Liver (tissue), 9 donors: ENCODE measurements around the gene ADCY4. TPM values are rescaled to one million over a fixed set of nuclear protein-coding genes. Genes with fewer than 3 reads are reported as not detected.

ENCODE experiments used
- DNase-seq: peaks from one replicate; pipeline ENCODE4 v3.0.0-alpha.2; 2017; ENCODE audit warnings: low spot score
- H3K27ac ChIP-seq, 2 donors: one replicate each; pipeline ENCODE4 v1.7.0; 2013; ENCODE audit warnings: inconsistent platforms in 2 of 2, low read length in 2 of 2, control low read depth in 1 of 2, low read depth in 1 of 2, mild to moderate bottlenecking in 1 of 2
- H3K27me3 ChIP-seq, 4 donors: one replicate each; pipeline versions ENCODE4 v1.6.1 to v1.7.0; 2013; ENCODE audit warnings: low read length in 3 of 4, inconsistent platforms in 1 of 4, mild to moderate bottlenecking in 1 of 4, moderate library complexity in 1 of 4; ENCODE audit not compliant: control insufficient read depth in 4 of 4, insufficient read depth in 4 of 4
- H3K36me3 ChIP-seq, 4 donors: one replicate each; pipeline versions ENCODE4 v1.6.1 to v1.7.0; 2013; ENCODE audit warnings: low read length in 3 of 4, mild to moderate bottlenecking in 3 of 4, low read depth in 1 of 4, moderate library complexity in 1 of 4; ENCODE audit not compliant: control insufficient read depth in 4 of 4, insufficient read depth in 3 of 4
- H3K4me1 ChIP-seq, 4 donors: one replicate each; pipeline versions ENCODE4 v1.6.1 to v1.7.0; 2013; ENCODE audit warnings: low read length in 3 of 4, mild to moderate bottlenecking in 3 of 4, moderate library complexity in 1 of 4; ENCODE audit not compliant: control insufficient read depth in 4 of 4, insufficient read depth in 4 of 4
- H3K4me3 ChIP-seq, 3 donors: one replicate each; pipeline versions ENCODE4 v1.6.1 to v1.7.0; 2013; ENCODE audit warnings: low read length in 3 of 3, control low read depth in 1 of 3, low read depth in 1 of 3, mild to moderate bottlenecking in 1 of 3
- H3K9ac ChIP-seq, 2 donors: one replicate each; pipeline ENCODE4 v1.7.0; 2013; ENCODE audit warnings: low read length in 2 of 2, mild to moderate bottlenecking in 2 of 2, moderate library complexity in 2 of 2, control low read depth in 1 of 2, low read depth in 1 of 2
- H3K9me3 ChIP-seq, 4 donors: one replicate each; pipeline versions ENCODE4 v1.6.1 to v1.7.0; 2013; ENCODE audit warnings: low read length in 3 of 4; ENCODE audit not compliant: control insufficient read depth in 4 of 4
- CTCF ChIP-seq: fragments of 150-350 bp; IDR thresholded peaks from 2 replicates; pipeline ENCODE4 v1.5.1; 2017; ENCODE audit warnings: improper control_type of control experiment, low read depth, low read length; ENCODE audit not compliant: missing input control
- EGR1 ChIP-seq, 2 donors: IDR thresholded peaks; 2 replicates each; pipeline ENCODE4 v1.6.1; 2016 to 2018; ENCODE audit warnings: antibody characterized with exemption in 2 of 2, low read depth in 2 of 2
- GABPA ChIP-seq, 2 donors: IDR thresholded peaks in 1 of 2; conservative IDR thresholded peaks in 1 of 2; 2 replicates each; pipeline ENCODE4 v1.6.1; 2016; ENCODE audit warnings: antibody characterized with exemption in 2 of 2, mild to moderate bottlenecking in 1 of 2, moderate library complexity in 1 of 2
- HNF4A ChIP-seq, 2 donors: conservative IDR thresholded peaks; 2 replicates each; pipeline ENCODE4 v1.6.1; 2016; ENCODE audit warnings: antibody characterized with exemption in 2 of 2, mild to moderate bottlenecking in 2 of 2
- HNF4G ChIP-seq: IDR thresholded peaks from 2 replicates; pipeline ENCODE4 v1.6.1; 2016; ENCODE audit warnings: antibody characterized with exemption
- JUND ChIP-seq, 2 donors: IDR thresholded peaks; 2 replicates each; pipeline ENCODE4 v1.6.1; 2016; ENCODE audit warnings: antibody characterized with exemption in 2 of 2
- RAD21 ChIP-seq, 2 donors: IDR thresholded peaks; 2 replicates each; pipeline ENCODE4 v1.6.1; 2016; ENCODE audit warnings: antibody characterized with exemption in 2 of 2, mild to moderate bottlenecking in 2 of 2
- RXRA ChIP-seq, 2 donors: IDR thresholded peaks; 2 replicates each; pipeline ENCODE4 v1.6.1; 2017 to 2018; ENCODE audit warnings: antibody characterized with exemption in 2 of 2, mild to moderate bottlenecking in 1 of 2
- SP1 ChIP-seq: IDR thresholded peaks from 2 replicates; pipeline ENCODE4 v1.6.1; 2018; ENCODE audit warnings: antibody characterized with exemption, mild to moderate bottlenecking
- TAF1 ChIP-seq: conservative IDR thresholded peaks from 2 replicates; pipeline ENCODE4 v1.6.1; 2016; ENCODE audit warnings: antibody characterized with exemption, mild to moderate bottlenecking
- YY1 ChIP-seq: IDR thresholded peaks from 2 replicates; pipeline ENCODE4 v1.6.1; 2016; ENCODE audit warnings: antibody characterized with exemption, mild to moderate bottlenecking
- WGBS: extraction: QIAGEN DNeasy Blood & Tissue Kit; methylation state at CpG from one replicate; pipeline ENCODE4 v1.1.7; 2013; 5-methylcytosine and 5-hydroxymethylcytosine counted together
- polyA plus RNA-seq, 2 donors: library from polyadenylated mRNA; stranded (reverse) in 1 of 2; unstranded in 1 of 2; fragments of 200-250 nt in 1 of 2; fragments of >200 nt in 1 of 2; fragmentation: Nextera tagmentation in 1 of 2; extraction: Ambion mirVana in 1 of 2; gene quantifications; one replicate each; pipeline versions ENCODE4 v1.2.1 to v1.2.3, GENCODE V29; 2013 to 2015
- total RNA-seq, 2 donors: library from RNA; depleted of rRNA; stranded (reverse); fragments of >200 nt; gene quantifications; one replicate each; pipeline ENCODE4 v1.2.3, GENCODE V29; 2014
- TF ChIP-seq, protein P1 (sequence below): IDR thresholded peaks from 2 replicates; pipeline ENCODE4 v1.6.1; 2016; ENCODE audit warnings: antibody characterized with exemption, mild to moderate bottlenecking
- donor health status: healthy.
- donor health status: healthy.
- donor health status: healthy.
- donor health status: healthy.
- donor health status: healthy.

ADCY4 gene
- total and polyA plus RNA-seq, 4 donors = 2.2 to 7.2 (median 4.0) TPM

- WGBS = 88% methylated on average over 11 of the region's 11 CpGs
- Histone ChIP-seq H3K4me1 (peaks cover 0 to 17% (median 8%) of the 10 kb centered on the region in 4 donors), H3K27ac (peak overlapping the region in 1 of 2 donors; percentile 19), H3K4me3 (no peak overlapping the region), H3K9ac (no peak overlapping the region), H3K36me3 (no peaks in the 10 kb centered on the region), H3K9me3 (no peaks in the 10 kb centered on the region), H3K27me3 (no peaks in the 10 kb centered on the region)
- no peak for DNase-seq
- TF ChIP-seq TAF1 (no peak), SP1 (no peak), EGR1 (IDR thresholded peaks at IDR 0.05; ENCODE audit: low read depth in 2 of 2) (no peak), YY1 (no peak), JUND (IDR thresholded peaks at IDR 0.05) (no peak), HNF4G (no peak), HNF4A (conservative IDR thresholded peaks at IDR 0.05) (no peak)
- TF ChIP-seq, protein P1, sequence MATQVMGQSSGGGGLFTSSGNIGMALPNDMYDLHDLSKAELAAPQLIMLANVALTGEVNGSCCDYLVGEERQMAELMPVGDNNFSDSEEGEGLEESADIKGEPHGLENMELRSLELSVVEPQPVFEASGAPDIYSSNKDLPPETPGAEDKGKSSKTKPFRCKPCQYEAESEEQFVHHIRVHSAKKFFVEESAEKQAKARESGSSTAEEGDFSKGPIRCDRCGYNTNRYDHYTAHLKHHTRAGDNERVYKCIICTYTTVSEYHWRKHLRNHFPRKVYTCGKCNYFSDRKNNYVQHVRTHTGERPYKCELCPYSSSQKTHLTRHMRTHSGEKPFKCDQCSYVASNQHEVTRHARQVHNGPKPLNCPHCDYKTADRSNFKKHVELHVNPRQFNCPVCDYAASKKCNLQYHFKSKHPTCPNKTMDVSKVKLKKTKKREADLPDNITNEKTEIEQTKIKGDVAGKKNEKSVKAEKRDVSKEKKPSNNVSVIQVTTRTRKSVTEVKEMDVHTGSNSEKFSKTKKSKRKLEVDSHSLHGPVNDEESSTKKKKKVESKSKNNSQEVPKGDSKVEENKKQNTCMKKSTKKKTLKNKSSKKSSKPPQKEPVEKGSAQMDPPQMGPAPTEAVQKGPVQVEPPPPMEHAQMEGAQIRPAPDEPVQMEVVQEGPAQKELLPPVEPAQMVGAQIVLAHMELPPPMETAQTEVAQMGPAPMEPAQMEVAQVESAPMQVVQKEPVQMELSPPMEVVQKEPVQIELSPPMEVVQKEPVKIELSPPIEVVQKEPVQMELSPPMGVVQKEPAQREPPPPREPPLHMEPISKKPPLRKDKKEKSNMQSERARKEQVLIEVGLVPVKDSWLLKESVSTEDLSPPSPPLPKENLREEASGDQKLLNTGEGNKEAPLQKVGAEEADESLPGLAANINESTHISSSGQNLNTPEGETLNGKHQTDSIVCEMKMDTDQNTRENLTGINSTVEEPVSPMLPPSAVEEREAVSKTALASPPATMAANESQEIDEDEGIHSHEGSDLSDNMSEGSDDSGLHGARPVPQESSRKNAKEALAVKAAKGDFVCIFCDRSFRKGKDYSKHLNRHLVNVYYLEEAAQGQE = no peak
These were observed 57.1 kb downstream of the ADCY4 start for GRCh38 chr14:24277606-24278321.

GRCh38 chr14:24277071-24277470, 57.8 kb downstream of the ADCY4 start:
- Histone ChIP-seq H3K4me3 (no peak overlapping the region), H3K36me3 (no peaks in the 10 kb centered on the region), H3K4me1 (peaks cover 0 to 19% (median 8%) of the 10 kb centered on the region in 4 donors), H3K9me3 (no peaks in the 10 kb centered on the region), H3K9ac (no peak overlapping the region), H3K27me3 (no peaks in the 10 kb centered on the region), H3K27ac (peak overlapping the region in 1 of 2 donors; percentile 19)
- 94% methylated on average over 6 of the region's 6 CpGs for WGBS
- no peak for DNase-seq
- TF ChIP-seq RXRA (IDR thresholded peaks at IDR 0.05) = no peak

GRCh38 chr14:24274101-24274543, 60.7 kb downstream of the ADCY4 start:
- Histone ChIP-seq H3K4me3 (no peak overlapping the region), H3K27me3 (no peaks in the 10 kb centered on the region), H3K27ac (no peak overlapping the region), H3K36me3 (peaks cover 0 to 2% (median under 1%) of the 10 kb centered on the region in 4 donors), H3K9me3 (no peaks in the 10 kb centered on the region), H3K9ac (no peak overlapping the region), H3K4me1 (peaks cover 1 to 19% (median 7%) of the 10 kb centered on the region in 4 donors)
- TF ChIP-seq, protein P1 = no peak
- TF ChIP-seq GABPA (IDR thresholded peaks at IDR 0.05 in 1 of 2, conservative IDR thresholded peaks at IDR 0.05 in 1 of 2) (no peak), CTCF (no peak), HNF4A (conservative IDR thresholded peaks at IDR 0.05) (no peak), RAD21 (IDR thresholded peaks at IDR 0.05) (no peak)
- WGBS = 85% methylated on average over 3 of the region's 3 CpGs
- DNase-seq = no peak
